ENCODE results near the gene RAX.

RAX gene

GRCh38 chr18:59246796-59247195 is 26.5 kb downstream of the RAX start:
- no peak for DNase-seq (ENCODE audit: low read depth in 2 of 2)

- no peak for DNase-seq (ENCODE audit: low read depth in 2 of 2)
Measured at GRCh38 chr18:59242906-59243305, 30.3 kb downstream of the RAX start.

GRCh38 chr18:59239642-59240041 is 33.6 kb downstream of the RAX start:
- DNase-seq (ENCODE audit: low read depth in 2 of 2): no peak

- no peak for DNase-seq (ENCODE audit: low read depth in 2 of 2)
Measured at GRCh38 chr18:59238385-59238784, 34.9 kb downstream of the RAX start.

GRCh38 chr18:59233017-59233410 is 40.2 kb downstream of the RAX start:
- DNase-seq (ENCODE audit: low read depth in 2 of 2): no peak

- DNase-seq (ENCODE audit: low read depth in 2 of 2): no peak
Measured at GRCh38 chr18:59232309-59233016, 40.8 kb downstream of the RAX start.

- no peak for DNase-seq (ENCODE audit: low read depth in 2 of 2)
Measured at GRCh38 chr18:59231877-59232276, 41.4 kb downstream of the RAX start.

- no peak for DNase-seq (ENCODE audit: low read depth in 2 of 2)
Measured at GRCh38 chr18:59231114-59231513, 42.1 kb downstream of the RAX start.

- DNase-seq (ENCODE audit: low read depth in 2 of 2): no peak
Measured at GRCh38 chr18:59229701-59230443, 43.4 kb downstream of the RAX start.

- no peak for DNase-seq (ENCODE audit: low read depth in 2 of 2)
Measured at GRCh38 chr18:59229191-59229590, 44.1 kb downstream of the RAX start.

GRCh38 chr18:59228351-59228750 is 44.9 kb downstream of the RAX start:
- DNase-seq (ENCODE audit: low read depth in 2 of 2): no peak

GRCh38 chr18:59222341-59222740 is 50.9 kb downstream of the RAX start:
- DNase-seq (ENCODE audit: low read depth in 2 of 2): no peak

GRCh38 chr18:59220784-59221765 is 52.2 kb downstream of the RAX start:
- DNase-seq (ENCODE audit: low read depth in 2 of 2): no peak

GRCh38 chr18:59220164-59220783 is 53.0 kb downstream of the RAX start:
- no peak for DNase-seq (ENCODE audit: low read depth in 2 of 2)

- DNase-seq (ENCODE audit: low read depth in 2 of 2): no peak
Measured at GRCh38 chr18:59219672-59220163, 53.5 kb downstream of the RAX start, which contains the start of gene GRP. Gene GRP, plus strand, starts transcription at chr18:59220158. Its CDS starts 108 bp downstream, at chr18:59220266.

- DNase-seq (ENCODE audit: low read depth in 2 of 2): no peak
Measured at GRCh38 chr18:59218018-59218417, 55.2 kb downstream of the RAX start.
